Left lung (tissue), 10 donors: ENCODE measurements around the gene ACSM5. TPM values are rescaled to one million over a fixed set of nuclear protein-coding genes. Genes with fewer than 3 reads are reported as not detected.

Source experiments
- ATAC-seq: fragments of 200-7000 bp; cut with Tn5 transposase; one replicate; pipeline ENCODE4 v1.9.1; 2020; ENCODE audit warnings: moderate library complexity
- DNase-seq, 4 donors: peaks; one replicate each; pipeline ENCODE4 v3.0.0-alpha.2; 2013 to 2020
- H3K27ac ChIP-seq, 2 donors: fragments of 200-600 bp; sonication (generic) in 1 of 2; one replicate each; pipeline versions ENCODE4 v1.5.0 to v1.8.0; 2020 to 2021
- H3K27me3 ChIP-seq, 2 donors: fragments of 200-600 bp; sonication (generic) in 1 of 2; one replicate each; pipeline versions ENCODE4 v1.5.0 to v1.8.0; 2020 to 2021
- H3K36me3 ChIP-seq, 2 donors: fragments of 200-600 bp; sonication (generic) in 1 of 2; one replicate each; pipeline versions ENCODE4 v1.5.0 to v1.8.0; 2020 to 2021
- H3K4me1 ChIP-seq, 2 donors: fragments of 200-600 bp; one replicate each; pipeline ENCODE4 v1.8.0; 2021
- H3K4me3 ChIP-seq, 2 donors: fragments of 200-600 bp; sonication (generic) in 1 of 2; one replicate each; pipeline versions ENCODE4 v1.5.0 to v1.8.0; 2020 to 2021; ENCODE audit warnings: mild to moderate bottlenecking in 1 of 2
- H3K9me3 ChIP-seq, 2 donors: fragments of 200-600 bp; sonication (generic) in 1 of 2; one replicate each; pipeline versions ENCODE4 v1.5.0 to v1.8.0; 2020 to 2021
- intact Hi-C, 2 donors: fragments of 100-400 bp; cut with DNase I; formaldehyde crosslinking; loops; one replicate each; pipeline versions ENCODE4 v1.11.2 to v1.14.2; 2022
- polyA plus RNA-seq, 6 donors: library from polyadenylated mRNA; unstranded; fragments of 120-200 nt; gene quantifications; one replicate each; pipeline ENCODE4 v1.2.1, GENCODE V29; 2013; ENCODE audit not compliant: insufficient read length in 6 of 6
- total RNA-seq, 2 donors: library from RNA; stranded (reverse); fragmentation: NEBNext Ultra II Directional; extraction: Animal tissue kit (Norgen Biotek cat#: 25700); gene quantifications; one replicate each; pipeline ENCODE4 v1.2.1, GENCODE V29; 2021
- TF ChIP-seq, protein P1 (sequence below), 2 donors: fragments of 200-600 bp; sonication (generic) in 1 of 2; IDR thresholded peaks; one replicate each; pipeline versions ENCODE4 v1.5.0 to v1.8.0; 2021; ENCODE audit warnings: antibody characterized with exemption in 2 of 2
- donor health status: DM: no; HTN: yes; CAD: no.
- donor health status: DM: no; HTN: no; CAD: no.

Gene ACSM5
- total and polyA plus RNA-seq, 8 donors = 0.24 to 3.1 (median 0.65) TPM

DNA sequence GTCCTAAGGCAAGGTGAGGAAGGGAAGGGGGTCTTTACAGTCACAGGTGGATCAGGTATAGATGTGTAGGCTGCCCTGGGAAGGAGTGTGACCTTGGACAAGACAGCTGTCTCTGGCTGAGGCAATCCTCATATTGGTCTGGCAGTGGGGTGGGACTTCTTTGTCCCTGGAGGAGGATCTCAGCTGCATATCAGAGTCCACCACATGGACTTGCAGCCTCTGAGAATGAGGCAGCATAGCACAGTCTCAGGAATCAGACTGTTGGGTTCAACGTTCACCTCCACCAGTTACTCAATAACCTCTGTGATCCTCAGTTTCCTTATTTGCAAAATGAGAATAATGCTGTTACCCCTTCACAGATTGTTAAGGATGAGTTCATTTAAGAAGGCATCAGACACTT lies 75.4 kb downstream of the ACSM5 start:
- Histone ChIP-seq H3K4me3 (no peak overlapping the region), H3K36me3 (no peaks in the 10 kb centered on the region), H3K9me3 (no peaks in the 10 kb centered on the region), H3K27me3 (no peaks in the 10 kb centered on the region), H3K4me1 (no peaks in the 10 kb centered on the region), H3K27ac (no peak overlapping the region)
- no peak for ATAC-seq
- DNase-seq = no peak
- intact Hi-C loops = no loop called here
- TF ChIP-seq, protein P1, sequence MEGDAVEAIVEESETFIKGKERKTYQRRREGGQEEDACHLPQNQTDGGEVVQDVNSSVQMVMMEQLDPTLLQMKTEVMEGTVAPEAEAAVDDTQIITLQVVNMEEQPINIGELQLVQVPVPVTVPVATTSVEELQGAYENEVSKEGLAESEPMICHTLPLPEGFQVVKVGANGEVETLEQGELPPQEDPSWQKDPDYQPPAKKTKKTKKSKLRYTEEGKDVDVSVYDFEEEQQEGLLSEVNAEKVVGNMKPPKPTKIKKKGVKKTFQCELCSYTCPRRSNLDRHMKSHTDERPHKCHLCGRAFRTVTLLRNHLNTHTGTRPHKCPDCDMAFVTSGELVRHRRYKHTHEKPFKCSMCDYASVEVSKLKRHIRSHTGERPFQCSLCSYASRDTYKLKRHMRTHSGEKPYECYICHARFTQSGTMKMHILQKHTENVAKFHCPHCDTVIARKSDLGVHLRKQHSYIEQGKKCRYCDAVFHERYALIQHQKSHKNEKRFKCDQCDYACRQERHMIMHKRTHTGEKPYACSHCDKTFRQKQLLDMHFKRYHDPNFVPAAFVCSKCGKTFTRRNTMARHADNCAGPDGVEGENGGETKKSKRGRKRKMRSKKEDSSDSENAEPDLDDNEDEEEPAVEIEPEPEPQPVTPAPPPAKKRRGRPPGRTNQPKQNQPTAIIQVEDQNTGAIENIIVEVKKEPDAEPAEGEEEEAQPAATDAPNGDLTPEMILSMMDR (IDR thresholded peaks at IDR 0.05) = no peak

DNA sequence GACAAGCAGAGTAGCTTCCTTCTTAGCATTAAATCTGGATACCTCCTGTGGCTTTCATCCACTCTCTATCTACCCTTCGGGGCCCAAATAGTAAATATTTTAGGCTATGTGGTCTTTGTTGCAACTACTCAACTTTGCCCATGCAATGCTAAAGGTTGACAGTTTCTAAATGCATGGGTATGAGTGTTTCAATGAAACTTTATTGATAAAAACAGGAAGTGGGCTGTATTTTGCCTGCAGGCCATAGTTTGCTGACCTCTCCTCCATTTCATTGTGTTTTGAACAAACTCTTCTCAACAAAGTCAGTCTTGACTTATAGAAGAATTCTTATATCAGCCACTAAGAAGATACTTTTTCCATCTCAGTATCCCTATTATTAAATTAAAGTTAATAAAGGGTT lies 76.1 kb downstream of the ACSM5 start:
- Histone ChIP-seq H3K9me3 (no peaks in the 10 kb centered on the region), H3K4me1 (no peaks in the 10 kb centered on the region), H3K27ac (no peak overlapping the region), H3K36me3 (no peaks in the 10 kb centered on the region), H3K27me3 (no peaks in the 10 kb centered on the region), H3K4me3 (no peak overlapping the region)
- TF ChIP-seq, protein P1 (IDR thresholded peaks at IDR 0.05) = no peak
- no peak for ATAC-seq
- DNase-seq = no peak
- intact Hi-C loops = no loop called here

Other genes with a start within 250 kb of the ACSM5 start
- not detected for gene GP2, start 82.0 kb upstream of the ACSM5 start, total RNA-seq
- under 1 TPM in 4 of 6 donors, not detected in 2; 0.07 to 0.24 (median 0.10) TPM for gene GP2, start 82.0 kb upstream of the ACSM5 start, polyA plus RNA-seq
- gene UMOD, start 56.8 kb upstream of the ACSM5 start, total RNA-seq = not detected
- 1 to 10 TPM in 1 of 6 donors, under 1 TPM in 5; 0.11 to 2.5 (median 0.20) TPM for gene UMOD, start 56.8 kb upstream of the ACSM5 start, polyA plus RNA-seq
- not detected for gene PDILT, start 4.8 kb upstream of the ACSM5 start, total RNA-seq
- not detected for gene PDILT, start 4.8 kb upstream of the ACSM5 start, polyA plus RNA-seq
- not detected for gene ACSM2A, start 42.0 kb downstream of the ACSM5 start, total RNA-seq
- 1 to 10 TPM in 1 of 6 donors, under 1 TPM in 5; 0.29 to 1.1 (median 0.53) TPM for gene ACSM2A, start 42.0 kb downstream of the ACSM5 start, polyA plus RNA-seq
- gene ACSM2B, start 166.8 kb downstream of the ACSM5 start, total RNA-seq = not detected
- 1 to 10 TPM in 2 of 6 donors, under 1 TPM in 4; 0.58 to 1.8 (median 0.90) TPM for gene ACSM2B, start 166.8 kb downstream of the ACSM5 start, polyA plus RNA-seq